GM21390 (cell line): ENCODE measurements around the gene SPCS3.
"Not testable (repeated sequence)": the region's sequence is repeated elsewhere in the genome, so short reads cannot be mapped to it uniquely, and the experiment has no call there.

Experiments
- ATAC-seq: cut with Tn5 transposase; IDR thresholded peaks from one replicate; pipeline ENCODE4 v1.9.1; 2021; ENCODE audit not compliant: unreplicated experiment

The SPCS3 gene

GRCh38 chr4:176319704-176320339 is at the start of gene SPCS3:
SPCS3 (plus strand) TSS chr4:176319966; CDS start chr4:176320077, 111 bp downstream.
- ATAC-seq, result peak; percentile 90

GRCh38 chr4:176270669-176271068 is 49.1 kb upstream of the SPCS3 start:
- ATAC-seq, result no peak

- ATAC-seq, result no peak
These were observed 48.0 kb upstream of the SPCS3 start for GRCh38 chr4:176271749-176272148.

- no peak for ATAC-seq
These were observed 47.0 kb upstream of the SPCS3 start for GRCh38 chr4:176272799-176273198.

GRCh38 chr4:176273736-176274135 is 46.0 kb upstream of the SPCS3 start:
- ATAC-seq, result no peak

GRCh38 chr4:176274441-176274840 is 45.3 kb upstream of the SPCS3 start:
- no peak for ATAC-seq

GRCh38 chr4:176276710-176277109 is 43.1 kb upstream of the SPCS3 start:
- no peak for ATAC-seq

- ATAC-seq, result peak; percentile 96
These were observed 42.4 kb upstream of the SPCS3 start for GRCh38 chr4:176277162-176277904.

GRCh38 chr4:176279560-176279959 is 40.2 kb upstream of the SPCS3 start:
- ATAC-seq, result not testable (repeated sequence)

GRCh38 chr4:176286728-176287127 is 33.0 kb upstream of the SPCS3 start:
- ATAC-seq, result no peak

GRCh38 chr4:176287546-176287945 is 32.2 kb upstream of the SPCS3 start:
- ATAC-seq, result no peak

GRCh38 chr4:176288020-176288419 is 31.7 kb upstream of the SPCS3 start:
- no peak for ATAC-seq

- no peak for ATAC-seq
These were observed 30.2 kb upstream of the SPCS3 start for GRCh38 chr4:176289561-176289960.

GRCh38 chr4:176290520-176290919 is 29.2 kb upstream of the SPCS3 start:
- no peak for ATAC-seq

GRCh38 chr4:176291748-176292147 is 28.0 kb upstream of the SPCS3 start:
- ATAC-seq, result no peak

- no peak for ATAC-seq
These were observed 26.8 kb upstream of the SPCS3 start for GRCh38 chr4:176292920-176293319.

GRCh38 chr4:176293660-176294059 is 26.1 kb upstream of the SPCS3 start:
- no peak for ATAC-seq

- not testable (repeated sequence) for ATAC-seq
These were observed 23.9 kb upstream of the SPCS3 start for GRCh38 chr4:176295907-176296306.

GRCh38 chr4:176298664-176299063 is 21.1 kb upstream of the SPCS3 start:
- no peak for ATAC-seq

GRCh38 chr4:176300036-176300435 is 19.7 kb upstream of the SPCS3 start:
- ATAC-seq, result no peak

GRCh38 chr4:176300565-176300964 is 19.2 kb upstream of the SPCS3 start:
- ATAC-seq, result no peak
